Embryonic facial prominence (tissue), 1 donor: Measurements from ENCODE around the gene RNF168.
A peak's percentile ranks its signal among the peaks of the same experiment; 100 is the strongest.
"Not testable (repeated sequence)": the region's sequence is repeated elsewhere in the genome, so short reads cannot be mapped to it uniquely, and the experiment has no call there.

Experiments used
- DNase-seq: peaks from one replicate; pipeline ENCODE4 v3.0.0-alpha.2; 2016; ENCODE audit errors: extremely low spot score

Gene RNF168

DNA sequence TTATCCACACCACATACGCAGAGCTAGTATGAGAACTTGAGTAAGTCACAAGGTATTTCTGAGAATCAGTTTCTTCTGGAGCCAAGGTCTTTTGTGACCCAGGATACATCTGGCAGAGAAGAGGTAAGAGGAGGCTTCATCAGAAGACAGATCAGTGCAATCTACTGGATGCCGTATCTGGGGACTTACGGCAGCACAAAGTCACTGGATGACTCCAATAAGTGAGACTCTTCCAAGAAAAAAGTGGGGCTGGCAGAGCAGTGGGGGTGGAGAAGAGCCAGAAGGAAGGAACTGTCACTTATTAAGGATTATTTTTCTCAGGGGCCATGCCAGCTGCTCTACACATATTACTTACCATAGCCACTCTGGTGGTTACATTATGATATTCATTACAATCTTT is 39.8 kb downstream of the RNF168 start:
- DNase-seq, result no peak

DNA sequence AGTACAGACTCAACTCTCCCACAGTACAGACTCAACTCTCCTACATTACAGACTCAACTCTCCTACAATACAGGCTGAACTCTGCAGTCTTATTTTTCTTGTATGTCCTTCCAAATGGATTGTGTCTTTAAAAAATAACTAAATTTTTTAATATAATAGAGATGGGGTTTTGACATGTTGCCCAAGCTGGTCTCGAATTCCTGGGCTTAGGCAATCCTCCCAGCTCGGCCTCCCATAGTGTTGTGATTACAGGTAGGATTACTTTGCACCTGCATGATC is 40.2 kb downstream of the RNF168 start:
- DNase-seq, result no peak

DNA sequence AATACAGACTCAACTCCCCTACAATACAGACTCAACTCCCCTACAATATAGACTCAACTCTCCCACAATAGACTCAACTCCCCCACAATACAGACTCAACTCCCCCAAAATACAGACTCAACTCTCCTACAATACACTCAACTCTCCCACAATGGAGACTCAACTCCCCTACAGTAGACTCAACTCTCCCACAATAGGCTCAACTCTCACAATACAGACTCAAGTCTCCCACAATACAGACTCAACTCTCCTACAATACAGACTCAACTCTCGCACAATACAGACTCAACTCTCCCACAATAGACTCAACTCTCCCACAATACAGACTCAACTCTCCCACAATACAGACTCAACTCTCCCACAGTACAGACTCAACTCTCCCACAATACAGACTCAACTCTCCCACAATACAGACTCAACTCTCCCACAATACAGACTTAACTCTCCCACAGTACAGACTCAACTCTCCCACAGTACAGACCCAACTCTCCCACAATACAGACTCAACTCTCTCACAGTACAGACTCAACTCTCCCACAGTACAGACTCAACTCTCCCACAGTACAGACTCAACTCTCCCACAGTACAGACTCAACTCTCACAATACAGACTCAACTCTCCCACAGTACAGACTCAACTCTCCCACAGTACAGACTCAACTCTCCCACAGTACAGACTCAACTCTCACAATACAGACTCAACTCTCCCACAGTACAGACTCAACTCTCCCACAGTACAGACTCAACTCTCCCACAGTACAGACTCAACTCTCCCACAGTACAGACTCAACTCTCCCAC is 40.7 kb downstream of the RNF168 start:
- DNase-seq, result not testable (repeated sequence)

DNA sequence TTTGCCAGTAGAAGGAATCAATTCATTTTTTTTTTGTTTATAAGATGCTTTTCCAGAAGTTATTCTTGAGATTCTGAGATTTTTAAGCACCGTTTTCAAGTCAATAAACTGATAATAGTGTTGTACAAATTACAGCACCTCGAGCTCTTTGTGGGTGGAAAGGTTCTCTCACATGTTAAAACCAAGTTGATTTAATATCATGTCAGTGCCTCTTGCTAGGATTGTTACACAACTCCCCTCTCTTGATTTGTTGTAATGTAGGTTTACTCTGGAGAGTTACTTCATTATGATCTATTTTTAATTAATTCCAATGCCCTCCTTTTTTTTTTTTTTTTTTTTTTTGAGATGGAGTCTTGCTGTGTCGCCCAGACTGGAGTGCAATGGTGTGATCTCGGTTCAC is 45.5 kb downstream of the RNF168 start:
- DNase-seq, result no peak

DNA sequence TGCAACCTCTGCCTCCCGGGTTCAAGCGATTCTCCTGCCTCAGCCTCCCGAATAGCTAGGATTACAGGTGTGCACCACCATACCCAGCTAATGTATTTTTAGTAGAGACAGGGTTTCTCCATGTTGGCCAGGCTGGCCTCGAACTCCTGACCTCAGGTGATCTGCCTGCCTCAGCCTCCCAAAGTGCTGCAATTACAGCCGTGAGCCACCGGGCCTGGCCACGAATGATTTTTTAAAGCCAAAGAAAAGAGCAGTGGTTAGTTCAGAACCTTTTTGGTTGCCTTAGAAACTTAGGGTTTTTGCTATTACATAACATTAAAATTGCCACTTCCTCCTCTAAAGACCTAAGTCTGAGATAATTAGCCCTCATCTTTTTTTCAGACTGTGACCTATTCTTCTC is 46.1 kb downstream of the RNF168 start:
- not testable (repeated sequence) for DNase-seq

DNA sequence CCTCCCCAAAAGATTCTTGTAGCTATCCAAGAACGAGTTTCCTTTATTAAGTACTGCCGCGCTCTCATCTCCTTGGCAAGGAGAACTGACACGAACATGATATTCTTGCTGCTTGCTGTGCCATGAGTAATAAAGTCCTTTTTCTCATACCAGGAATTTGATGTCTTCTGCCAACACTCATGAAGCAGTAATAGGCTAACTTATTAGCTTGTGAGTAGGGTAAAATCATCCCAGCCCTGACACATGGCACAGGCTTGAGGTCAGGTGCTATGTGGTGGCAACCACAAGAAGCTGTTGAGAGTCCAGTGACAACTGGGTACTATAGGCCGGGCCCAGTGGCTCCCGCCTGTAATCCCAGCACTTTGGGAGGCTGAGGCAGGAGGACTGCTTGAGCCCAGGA is 48.6 kb downstream of the RNF168 start:
- no peak for DNase-seq

DNA sequence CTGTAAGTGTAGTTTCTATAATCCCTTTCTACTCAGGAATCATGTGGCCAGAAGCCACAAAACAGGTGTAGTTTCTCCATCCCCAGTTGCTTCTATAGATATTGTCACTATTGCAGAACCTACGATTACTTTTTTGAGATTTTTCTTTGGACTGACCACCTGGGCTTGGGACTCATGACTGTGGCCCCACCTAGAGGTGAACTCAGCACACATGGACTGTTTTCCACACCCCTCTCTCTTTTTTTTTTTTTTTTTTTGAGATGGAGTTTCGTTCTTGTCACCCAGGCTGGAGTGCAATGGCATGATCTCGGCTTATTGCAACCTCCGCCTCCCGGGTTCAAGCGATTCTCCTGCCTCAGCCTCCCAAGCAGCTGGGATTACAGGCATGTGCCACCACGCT is 58.2 kb downstream of the RNF168 start:
- not testable (repeated sequence) for DNase-seq

DNA sequence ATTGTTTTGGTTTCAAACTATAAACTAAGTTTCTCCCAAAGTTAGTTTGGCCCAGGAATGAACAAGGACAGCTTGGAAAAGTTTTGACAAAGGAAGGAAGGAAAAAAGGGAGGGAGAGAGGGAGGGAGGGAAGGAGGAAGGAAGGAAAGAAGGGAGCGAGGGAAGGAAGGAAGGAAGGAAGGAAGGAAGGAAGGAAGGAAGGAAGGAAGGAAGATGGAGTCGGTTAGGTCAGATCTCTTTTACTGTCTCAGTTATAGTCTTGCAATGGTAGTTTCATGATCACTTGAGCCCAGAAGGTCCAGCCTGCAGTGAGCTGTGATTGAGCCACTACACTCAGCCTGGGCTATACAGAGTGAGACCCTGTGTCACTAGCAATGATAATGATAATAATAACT is 59.1 kb downstream of the RNF168 start:
- DNase-seq, result no peak

DNA sequence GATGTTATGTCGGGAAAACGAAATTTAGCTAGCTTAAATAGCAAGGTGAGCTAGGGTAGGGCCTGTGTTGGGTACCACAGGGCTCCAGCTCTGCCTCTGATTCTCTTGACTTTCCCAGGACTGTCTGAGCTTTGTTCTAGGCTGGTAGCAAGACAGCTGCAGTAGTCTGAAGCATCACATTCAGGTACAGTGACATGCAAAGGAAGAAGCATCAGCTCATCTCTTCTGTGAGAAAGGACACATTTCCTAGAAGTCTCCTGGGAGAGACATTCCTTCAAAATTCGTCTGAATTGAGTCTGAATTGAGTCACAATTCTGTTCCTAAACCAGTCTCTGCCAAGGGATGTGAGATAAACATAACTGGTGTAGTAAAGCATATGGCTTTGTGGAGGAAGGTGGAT is 62.9 kb downstream of the RNF168 start:
- DNase-seq, result no peak

DNA sequence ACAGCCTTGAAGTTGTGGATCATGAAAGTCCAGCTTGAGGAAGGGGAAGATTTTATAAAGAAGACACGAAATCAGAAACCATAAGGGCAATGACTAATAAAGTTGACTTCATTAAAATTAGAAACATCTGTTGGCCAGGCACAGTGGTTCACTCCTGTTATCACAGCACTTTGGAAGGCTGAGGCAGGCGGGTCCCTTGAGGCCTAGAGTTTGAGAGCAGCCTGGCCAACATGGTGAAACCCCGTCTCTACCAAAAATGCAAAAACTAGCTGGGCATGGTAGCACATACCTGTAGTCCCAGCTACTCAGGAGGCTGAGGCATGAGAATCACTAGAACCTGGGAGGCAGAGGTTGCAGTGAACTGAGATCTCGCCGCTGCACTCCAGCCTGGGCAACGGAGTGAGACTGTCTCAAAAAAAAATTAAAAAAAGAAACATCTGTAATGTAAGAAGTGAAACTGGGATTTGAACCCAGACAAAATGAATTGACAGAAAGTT is 63.5 kb downstream of the RNF168 start:
- DNase-seq, result no peak

DNA sequence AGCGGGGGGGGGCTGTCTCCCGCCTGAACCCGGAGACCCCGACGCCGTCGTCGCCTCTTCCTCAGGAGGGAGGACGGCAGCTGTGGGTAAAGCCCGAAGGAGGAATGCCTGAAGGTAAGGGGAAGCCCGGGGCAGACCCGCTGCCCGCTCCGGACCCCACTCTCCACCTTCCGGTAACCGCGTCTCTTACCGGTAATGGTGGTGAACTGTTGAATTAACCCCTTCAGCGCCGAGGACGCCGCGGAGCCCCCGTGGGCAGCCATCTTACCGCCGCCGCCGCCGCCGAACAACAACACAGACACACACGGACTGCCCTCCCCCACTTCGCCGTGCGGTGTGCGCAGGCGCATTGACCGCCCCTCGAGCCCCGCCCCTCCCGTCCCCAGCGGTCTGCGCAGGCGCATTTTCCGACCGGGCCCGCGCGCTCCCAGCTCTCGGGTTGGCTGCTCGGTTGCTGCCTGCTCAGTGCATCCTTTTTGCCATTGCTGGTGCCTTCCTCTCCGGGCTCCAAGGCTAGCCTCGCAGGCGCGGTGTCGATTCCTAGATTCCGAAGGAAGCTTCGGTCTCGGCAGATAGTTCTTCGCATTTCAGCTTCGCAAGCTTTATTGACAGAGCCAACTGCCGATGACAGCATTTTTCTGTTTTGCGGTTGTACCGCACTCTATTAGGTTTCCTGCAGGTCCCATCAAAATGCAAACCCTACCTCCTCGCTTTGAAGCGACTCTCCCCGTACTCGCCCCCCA is 71.3 kb downstream of the RNF168 start, which contains the start of gene UBXN7:
Gene UBXN7 (minus strand): TSS at position 291 of the 743 bp plus-strand sequence. CDS start 28 bp downstream, at position 263.
- DNase-seq, result peak; percentile 89

DNA sequence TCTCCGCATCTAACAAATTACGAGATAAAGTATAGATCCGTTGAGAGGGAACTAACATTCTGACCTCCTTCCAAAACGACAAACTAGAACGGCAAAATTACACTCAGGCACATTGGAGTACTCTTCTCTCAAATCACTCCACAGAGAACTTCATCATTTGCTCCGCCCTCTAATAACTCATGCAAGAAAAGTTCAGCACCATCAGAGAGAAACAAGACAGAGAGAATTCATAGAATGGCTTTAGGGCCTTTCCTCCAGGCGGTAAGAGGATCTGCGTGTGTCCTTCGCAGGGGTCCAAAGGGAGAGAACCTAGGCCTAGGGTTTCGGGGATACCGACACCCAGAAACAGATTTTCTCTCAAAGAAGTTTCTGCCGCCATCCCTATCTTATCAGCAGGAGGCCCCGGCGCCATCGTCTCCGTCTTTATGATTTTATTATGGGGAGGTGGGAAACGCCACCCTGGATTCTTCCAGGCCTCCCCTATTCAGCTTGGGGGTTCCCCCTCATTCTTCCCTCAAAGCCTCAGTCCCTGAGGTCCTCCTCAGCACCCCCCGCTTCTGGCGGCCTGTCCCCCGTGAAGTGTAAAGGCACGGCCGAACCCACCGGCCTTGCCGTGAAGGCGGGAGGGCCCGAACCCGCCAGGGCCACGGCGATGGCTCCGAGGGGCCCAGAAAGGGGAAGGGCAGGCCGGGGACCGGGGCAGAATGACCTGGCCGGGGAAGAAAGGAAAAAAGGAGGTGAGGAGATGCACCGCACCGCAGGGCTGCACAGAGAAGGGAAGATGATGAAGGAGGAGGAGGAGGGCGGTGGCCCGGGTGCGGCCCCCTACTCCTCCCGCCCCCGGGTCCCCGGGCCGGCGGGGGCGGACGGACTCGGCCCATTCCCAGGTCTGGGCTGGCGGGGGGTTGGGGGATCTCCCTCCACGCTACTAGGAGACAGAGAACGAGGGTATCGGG is 72.1 kb downstream of the RNF168 start:
- peak; percentile 25 for DNase-seq

DNA sequence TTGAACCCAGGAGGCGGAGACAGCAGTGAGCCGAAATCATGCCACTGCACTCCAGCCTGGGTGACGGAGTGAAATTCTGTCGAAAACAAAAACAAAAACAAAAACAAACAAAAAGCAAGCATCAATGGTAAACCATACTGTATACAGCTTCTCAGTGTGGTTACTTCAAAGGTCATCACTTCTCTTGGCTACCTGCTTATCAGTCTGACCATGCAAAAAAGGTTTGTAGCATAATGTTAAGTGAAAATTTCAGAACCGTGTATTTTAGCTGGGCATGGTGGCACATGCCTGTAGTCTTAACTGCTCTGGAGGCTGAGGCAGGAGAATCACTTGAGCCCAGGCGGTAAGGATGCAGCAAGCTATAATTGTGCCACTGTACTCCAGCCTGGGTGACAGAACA is 75.5 kb downstream of the RNF168 start:
- no peak for DNase-seq

DNA sequence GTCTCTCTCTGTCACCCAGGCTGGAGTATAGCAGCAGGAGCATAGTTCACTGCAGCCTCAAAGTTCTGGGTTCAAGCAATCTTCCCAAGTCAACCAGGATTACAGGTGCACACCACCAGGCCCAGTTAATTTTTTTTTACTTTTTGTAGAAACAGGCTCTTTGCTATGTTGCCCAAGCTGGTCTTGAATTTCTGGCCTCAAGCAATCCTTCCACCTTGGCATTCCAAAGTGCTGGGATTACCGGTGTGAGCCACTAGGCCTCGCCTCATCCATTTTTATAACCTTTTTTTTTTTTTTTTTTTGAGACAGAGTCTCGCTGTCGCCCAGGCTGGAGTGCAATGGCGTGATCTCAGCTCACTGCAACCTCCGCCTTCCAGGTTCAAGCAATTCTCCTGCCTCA is 79.1 kb downstream of the RNF168 start:
- DNase-seq, result not testable (repeated sequence)

DNA sequence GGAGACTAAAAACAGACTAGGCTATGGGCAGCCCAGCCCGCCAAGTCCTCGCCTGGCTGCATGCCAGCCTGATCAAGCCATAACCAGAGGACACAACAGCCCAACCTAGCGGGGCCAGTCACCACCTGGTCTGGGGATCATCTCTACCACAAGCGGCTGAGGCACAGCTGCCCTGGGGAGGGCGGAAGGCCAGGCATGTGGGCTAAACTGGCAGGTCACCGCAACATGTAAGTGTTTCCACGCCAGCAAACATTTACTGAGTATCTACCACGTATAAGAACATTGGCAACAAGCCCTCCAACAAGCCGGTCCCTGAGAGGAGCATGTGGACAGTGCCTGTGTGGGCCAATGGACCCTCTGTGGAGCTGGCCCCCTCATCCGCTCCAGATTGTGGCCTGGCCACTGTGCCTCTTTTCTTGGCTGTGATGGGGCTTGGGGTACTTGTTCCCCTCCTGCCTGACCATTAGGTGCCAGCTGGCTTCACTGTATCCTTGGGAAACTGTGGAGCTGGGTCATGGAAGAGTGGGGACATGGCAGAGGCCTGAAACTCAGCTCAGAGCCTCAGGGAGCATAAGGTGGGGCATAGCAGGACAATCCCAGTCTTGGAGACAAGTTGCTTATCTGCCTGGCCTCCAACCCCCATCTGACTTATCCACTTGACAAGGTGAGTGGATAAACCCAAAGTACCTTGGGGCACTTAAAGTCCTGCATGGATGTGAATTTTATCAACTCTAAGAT is 80.4 kb downstream of the RNF168 start:
- no peak for DNase-seq

DNA sequence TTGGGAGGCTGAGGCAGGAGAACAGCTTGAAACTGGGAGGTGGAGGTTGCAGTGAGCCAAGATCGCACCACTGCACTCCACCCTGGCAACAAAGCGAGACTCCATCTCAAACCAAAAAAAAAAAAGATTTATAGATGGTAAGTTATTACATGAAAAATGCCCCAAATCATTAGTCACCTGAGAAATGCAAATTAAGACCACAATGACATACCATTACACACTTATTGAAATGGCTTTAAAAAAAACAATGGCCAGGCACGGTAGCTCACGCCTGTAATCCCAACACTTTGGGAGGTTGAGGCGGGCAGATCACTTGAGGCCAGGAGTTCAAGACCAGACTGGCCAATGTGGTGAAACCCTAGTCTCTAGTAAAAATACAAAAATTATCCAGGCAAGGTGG is 81.9 kb downstream of the RNF168 start:
- DNase-seq, result not testable (repeated sequence)

DNA sequence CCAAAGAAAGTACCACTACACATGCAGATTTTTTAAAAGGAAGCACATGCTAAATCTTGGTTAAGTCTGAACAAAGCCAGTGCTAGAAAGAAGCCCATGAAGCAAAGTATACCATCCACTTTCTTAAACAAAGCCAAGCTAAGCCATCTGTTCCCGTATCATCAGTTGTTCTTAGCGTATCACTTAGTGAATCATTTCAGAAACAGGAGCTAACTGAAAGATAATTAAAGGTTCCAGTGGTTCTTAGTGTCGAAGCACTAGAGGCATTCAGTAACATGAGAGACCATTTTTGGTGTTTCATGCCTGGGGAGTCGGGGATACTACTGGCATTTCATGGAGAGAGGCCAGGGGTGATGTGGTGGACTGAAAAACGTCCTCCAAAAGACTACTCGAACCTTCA is 84.2 kb downstream of the RNF168 start:
- no peak for DNase-seq
